GM10266 (cell line): ENCODE results near the gene CCL25.

Source experiments
- DNase-seq: peaks from one replicate; pipeline ENCODE4 v3.0.0; 2012; ENCODE audit errors: extremely low spot score
- TF ChIP-seq, protein P1 (sequence below): IDR thresholded peaks from 2 replicates; pipeline ENCODE4 v1.5.1; 2012; ENCODE audit warnings: mild to moderate bottlenecking, low read depth; ENCODE audit not compliant: control insufficient read depth, insufficient read depth; ENCODE audit errors: missing control alignments

The CCL25 gene

DNA sequence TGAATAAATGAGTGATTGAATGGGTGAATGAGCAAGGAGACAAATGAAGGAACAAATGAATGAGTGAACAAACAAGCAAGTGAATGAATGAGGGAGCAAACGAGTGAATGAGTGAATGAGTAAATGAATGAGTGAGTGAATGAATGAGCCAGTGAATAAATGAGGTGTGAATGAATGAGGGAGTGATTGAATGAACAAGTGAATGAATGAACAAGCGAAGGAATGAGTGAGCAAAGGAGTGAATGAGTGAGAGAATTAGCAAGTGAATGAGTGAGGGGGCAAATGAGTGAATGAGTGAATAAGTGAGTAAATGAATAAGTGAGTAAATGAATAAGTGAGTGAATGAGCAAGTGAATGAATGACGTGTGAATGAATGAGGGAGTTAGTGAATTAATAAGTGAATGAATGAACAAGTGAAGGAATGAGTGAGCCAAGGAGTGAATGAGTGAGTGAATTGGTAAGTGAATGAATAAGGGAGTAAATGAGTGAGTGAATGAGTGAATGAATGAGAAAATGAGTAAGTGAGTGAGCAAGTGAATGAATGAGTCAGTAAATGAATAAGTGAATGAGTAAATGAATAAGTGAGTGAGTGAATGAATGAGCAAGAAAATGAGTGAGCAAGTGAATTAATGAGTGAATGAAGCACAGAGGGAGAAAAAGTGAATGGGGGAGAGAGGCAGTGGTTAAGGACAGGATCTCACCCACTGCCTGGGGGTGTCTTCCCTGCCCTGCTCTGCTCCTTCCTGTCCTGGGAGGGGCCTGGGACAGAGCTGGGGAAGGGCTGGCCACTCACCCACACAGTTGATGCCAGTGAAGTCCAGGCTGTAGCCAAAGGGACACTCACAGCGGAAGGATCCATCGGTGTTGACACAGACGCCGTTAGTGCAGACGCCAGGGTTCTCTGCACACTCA is 36.4 kb downstream of the CCL25 start:
- TF ChIP-seq, protein P1, sequence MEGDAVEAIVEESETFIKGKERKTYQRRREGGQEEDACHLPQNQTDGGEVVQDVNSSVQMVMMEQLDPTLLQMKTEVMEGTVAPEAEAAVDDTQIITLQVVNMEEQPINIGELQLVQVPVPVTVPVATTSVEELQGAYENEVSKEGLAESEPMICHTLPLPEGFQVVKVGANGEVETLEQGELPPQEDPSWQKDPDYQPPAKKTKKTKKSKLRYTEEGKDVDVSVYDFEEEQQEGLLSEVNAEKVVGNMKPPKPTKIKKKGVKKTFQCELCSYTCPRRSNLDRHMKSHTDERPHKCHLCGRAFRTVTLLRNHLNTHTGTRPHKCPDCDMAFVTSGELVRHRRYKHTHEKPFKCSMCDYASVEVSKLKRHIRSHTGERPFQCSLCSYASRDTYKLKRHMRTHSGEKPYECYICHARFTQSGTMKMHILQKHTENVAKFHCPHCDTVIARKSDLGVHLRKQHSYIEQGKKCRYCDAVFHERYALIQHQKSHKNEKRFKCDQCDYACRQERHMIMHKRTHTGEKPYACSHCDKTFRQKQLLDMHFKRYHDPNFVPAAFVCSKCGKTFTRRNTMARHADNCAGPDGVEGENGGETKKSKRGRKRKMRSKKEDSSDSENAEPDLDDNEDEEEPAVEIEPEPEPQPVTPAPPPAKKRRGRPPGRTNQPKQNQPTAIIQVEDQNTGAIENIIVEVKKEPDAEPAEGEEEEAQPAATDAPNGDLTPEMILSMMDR: no peak
- DNase-seq: no peak

DNA sequence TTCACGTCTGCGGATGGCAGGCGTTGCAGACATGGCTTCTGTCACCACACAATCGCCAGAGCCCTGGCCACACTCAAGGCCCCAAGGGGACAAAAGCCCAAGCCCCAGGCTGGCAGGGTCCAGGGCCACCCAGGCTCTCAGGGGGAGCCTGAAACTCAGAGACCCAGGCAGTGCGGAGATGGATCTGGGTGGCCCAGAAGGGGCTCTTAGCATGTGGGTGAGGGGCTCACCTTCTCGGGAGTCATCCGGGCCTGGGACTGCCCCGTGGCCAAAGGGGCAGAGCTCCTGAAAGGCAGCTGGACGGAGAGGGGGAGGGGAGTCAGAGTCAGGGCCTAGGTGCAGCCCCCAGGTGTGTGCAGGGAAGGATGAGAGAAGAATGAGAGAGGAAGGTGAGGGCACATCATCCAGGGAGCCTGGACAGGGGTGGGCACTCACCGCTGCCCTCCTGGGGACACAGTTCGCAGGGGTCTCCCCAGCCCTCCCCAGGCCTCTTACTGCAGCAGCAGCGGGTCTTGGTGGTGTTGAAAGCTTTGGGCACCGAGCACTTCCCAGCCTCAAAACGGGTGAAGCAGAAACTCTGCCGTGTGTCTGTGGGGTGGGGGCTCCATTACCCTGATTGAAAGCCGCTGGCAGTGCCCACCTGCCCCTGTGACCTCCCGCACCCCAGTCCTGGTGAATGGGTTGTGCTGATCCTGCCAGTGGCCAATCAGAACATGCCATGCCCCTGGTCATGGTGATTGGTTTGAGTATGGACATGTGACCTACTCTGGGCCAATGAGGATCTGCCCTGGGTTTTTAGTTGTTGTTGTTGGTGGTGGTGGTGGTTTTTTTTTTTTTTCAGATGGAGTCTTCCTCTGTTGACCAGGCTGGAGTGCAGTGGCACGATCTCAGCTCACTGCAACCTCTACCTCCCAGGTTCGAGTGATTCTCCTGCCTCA is 37.4 kb downstream of the CCL25 start:
- DNase-seq: no peak
- TF ChIP-seq, protein P1: no peak

GRCh38 chr19:8090950-8091349 is 38.4 kb downstream of the CCL25 start:
- no peak for DNase-seq
- TF ChIP-seq, protein P1: no peak

- TF ChIP-seq, protein P1: no peak
- DNase-seq: no peak
Measured at GRCh38 chr19:8093740-8094139, 41.2 kb downstream of the CCL25 start.

DNA sequence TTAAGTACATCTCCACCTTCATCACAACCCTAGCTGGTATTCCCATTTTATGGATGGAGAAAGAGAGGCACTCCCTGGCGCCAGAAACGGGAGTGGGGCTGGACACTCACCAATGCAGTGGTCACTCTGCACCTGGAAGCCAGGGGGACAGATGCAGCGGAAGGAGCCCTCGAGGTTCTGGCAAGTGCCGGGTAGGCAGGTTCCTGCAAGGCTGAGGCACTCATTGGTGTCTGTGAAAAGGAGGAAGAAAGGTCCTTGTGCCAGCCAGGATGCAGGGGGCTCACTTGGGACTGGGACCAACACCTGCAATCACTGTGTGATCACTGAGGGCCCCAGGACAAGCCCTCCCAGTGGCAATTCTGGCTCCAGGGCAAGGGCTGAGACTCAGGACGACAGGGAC is 41.8 kb downstream of the CCL25 start:
- TF ChIP-seq, protein P1: no peak
- no peak for DNase-seq

DNA sequence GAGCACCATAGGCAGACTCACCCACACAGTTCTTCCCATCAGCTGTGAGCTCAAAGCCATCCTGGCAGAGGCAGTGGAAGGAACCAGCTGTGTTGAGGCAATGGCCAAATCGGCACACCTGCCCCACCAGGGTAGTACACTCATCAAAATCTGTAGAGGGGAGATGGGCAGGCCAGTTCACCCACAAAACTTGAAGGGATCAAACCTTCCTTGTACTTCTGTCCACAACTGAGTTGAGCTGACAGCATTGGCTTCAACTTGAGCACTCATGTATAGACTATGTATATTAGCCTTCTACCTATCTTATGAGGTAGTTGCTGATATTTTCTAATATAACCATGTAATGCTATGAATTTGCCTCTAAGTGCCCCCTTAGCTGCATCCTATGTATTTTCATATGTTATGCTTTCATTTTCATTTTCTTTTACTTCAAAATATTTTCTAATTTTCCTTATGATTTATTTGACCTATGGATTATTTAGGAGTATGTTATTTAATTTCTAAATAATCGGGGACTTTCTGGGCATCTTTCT is 42.9 kb downstream of the CCL25 start:
- DNase-seq: no peak
- TF ChIP-seq, protein P1: no peak

DNA sequence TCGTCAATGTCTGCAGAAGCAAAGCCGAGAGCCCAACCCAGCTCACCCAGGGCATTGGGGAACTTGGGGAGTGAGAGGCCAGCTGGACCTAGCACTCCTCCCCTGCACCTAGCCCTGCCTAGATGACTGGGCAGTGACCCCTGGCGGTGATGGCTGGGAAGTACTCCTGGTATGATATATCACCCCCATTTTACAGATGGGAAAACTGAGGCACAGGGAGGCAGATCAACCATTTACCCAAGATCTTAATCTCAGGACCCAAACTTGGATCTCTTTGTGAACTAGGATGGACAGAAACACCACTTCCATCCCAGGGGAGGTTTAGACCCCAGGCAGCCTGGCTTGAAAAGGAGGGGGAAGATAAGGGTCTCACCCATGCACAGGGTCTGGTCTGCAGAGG is 43.5 kb downstream of the CCL25 start:
- TF ChIP-seq, protein P1: no peak
- DNase-seq: no peak
